A673 (cell line): Measurements from ENCODE around the gene ZNF135. TPM values are rescaled to one million over a fixed set of nuclear protein-coding genes. Genes with fewer than 3 reads are reported as not detected.
A peak's percentile ranks its signal among the peaks of the same experiment; 100 is the strongest.

Experiments used
- BruUV-seq: library from RNA; stranded (reverse); fragments of 400-500 nt; replicated peaks from 2 replicates; lab custom pipeline; 2021; lab: Mats Ljungman, UMichigan
- CTCF ChIA-PET: fragments of 300-600 bp; sonication (Branson Sonifier 250); formaldehyde crosslinking; loops from one replicate; lab custom pipeline; 2022; ENCODE audit warnings: antibody characterized with exemption; lab: Charles Lee
- POLR2A ChIA-PET: fragments of 300-600 bp; sonication (Branson Sonifier 250); formaldehyde crosslinking; loops from one replicate; lab custom pipeline; 2022; ENCODE audit warnings: antibody characterized with exemption; ENCODE audit not compliant: low non-redundant PET; lab: Charles Lee
- DNase-seq: peaks from one replicate; pipeline ENCODE4 v3.0.0-alpha.2; 2015; ENCODE audit warnings: low spot score
- H3K27ac ChIP-seq: fragments of 200-600 bp; sonication (generic); 2 replicates; pipeline ENCODE4 v1.5.1; 2016; ENCODE audit warnings: mixed run types, low read depth, mild to moderate bottlenecking, mixed read lengths, antibody characterized with exemption, low read length; ENCODE audit not compliant: poor library complexity, severe bottlenecking
- H3K27me3 ChIP-seq: fragments of 200-600 bp; sonication (generic); replicated peaks from 2 replicates; pipeline ENCODE4 v1.6.1; 2017; ENCODE audit warnings: mixed run types, low read depth, mild to moderate bottlenecking, mixed read lengths, antibody characterized with exemption, low read length; ENCODE audit not compliant: insufficient read depth, poor library complexity
- H3K36me3 ChIP-seq: fragments of 200-600 bp; sonication (generic); 2 replicates; pipeline ENCODE4 v1.6.1; 2016; ENCODE audit warnings: mixed run types, mild to moderate bottlenecking, mixed read lengths, antibody characterized with exemption, low read length; ENCODE audit not compliant: insufficient read depth, poor library complexity, severe bottlenecking
- H3K4me1 ChIP-seq: fragments of 200-600 bp; sonication (generic); 2 replicates; pipeline ENCODE4 v1.6.1; 2017; ENCODE audit warnings: mixed run types, mild to moderate bottlenecking, mixed read lengths, antibody characterized with exemption, low read length; ENCODE audit not compliant: insufficient read depth, poor library complexity, severe bottlenecking
- H3K4me3 ChIP-seq: fragments of 200-600 bp; sonication (generic); 2 replicates; pipeline ENCODE4 v1.5.1; 2016; ENCODE audit warnings: low read depth, mixed run types, mild to moderate bottlenecking, mixed read lengths, low read length; ENCODE audit not compliant: poor library complexity, severe bottlenecking
- H3K9me3 ChIP-seq: fragments of 200-600 bp; sonication (generic); 2 replicates; pipeline ENCODE4 v1.6.1; 2016; ENCODE audit warnings: mixed run types, low read depth, mild to moderate bottlenecking, mixed read lengths, antibody characterized with exemption, low read length; ENCODE audit not compliant: poor library complexity, severe bottlenecking
- EZH2 ChIP-seq: fragments of 200-600 bp; sonication (generic); IDR thresholded peaks from 2 replicates; pipeline ENCODE4 v1.6.1; 2017; ENCODE audit warnings: borderline replicate concordance, low read depth, mild to moderate bottlenecking, mixed read lengths, antibody characterized with exemption, low read length; ENCODE audit not compliant: poor library complexity, severe bottlenecking
- intact Hi-C: fragments of 100-400 bp; cut with micrococcal nuclease; formaldehyde crosslinking; loops from one replicate; pipeline ENCODE4 v1.10.0; 2022; ENCODE audit not compliant: unreplicated experiment
- total RNA-seq: library from RNA; stranded (reverse); gene quantifications from 2 replicates; pipeline ENCODE4 v1.2.3, GENCODE V29; 2021
- TF ChIP-seq, protein P1 (sequence below): fragments of 300-800, 200-600 bp; sonication (generic); conservative IDR thresholded peaks from 2 replicates; pipeline ENCODE4 v1.5.1; 2017; ENCODE audit warnings: low read depth, mild to moderate bottlenecking, antibody characterized with exemption, low read length, moderate library complexity, mixed read lengths

Gene ZNF135
- total RNA-seq, 1 experiment from 2014 or later = 7.0 TPM

DNA sequence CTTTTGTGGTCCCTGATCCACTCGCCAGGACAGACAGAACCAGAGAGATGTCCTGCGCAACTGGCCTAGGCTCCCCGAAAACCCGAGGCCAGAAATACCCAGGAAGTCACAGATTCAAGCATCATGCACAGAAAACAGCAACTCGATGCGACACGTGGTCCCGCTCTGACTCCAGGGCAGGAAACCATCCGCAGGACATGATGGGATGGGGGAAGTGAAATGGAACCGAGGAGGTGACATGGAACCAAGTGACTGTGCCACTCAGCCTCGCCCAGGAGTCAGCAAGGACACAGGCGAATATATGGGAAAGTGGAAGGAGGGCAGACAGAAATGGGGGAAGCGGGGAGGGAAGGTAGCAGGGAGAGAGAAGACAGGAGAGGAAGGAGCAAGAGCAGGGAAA is 37.8 kb downstream of the ZNF135 start:
- H3K27ac ChIP-seq = no peak overlapping the region
- no TSS peak for BruUV-seq
- no peak for DNase-seq
- H3K9me3 ChIP-seq = peaks cover 25% of the 10 kb centered on the region
- no peaks in the 10 kb centered on the region for H3K36me3 ChIP-seq
- ChIA-PET POLR2A (no interaction called here), CTCF (no interaction called here)
- H3K4me1 ChIP-seq = no peaks in the 10 kb centered on the region
- H3K4me3 ChIP-seq = no peak overlapping the region
- no peaks in the 10 kb centered on the region for H3K27me3 ChIP-seq
- TF ChIP-seq, protein P1, sequence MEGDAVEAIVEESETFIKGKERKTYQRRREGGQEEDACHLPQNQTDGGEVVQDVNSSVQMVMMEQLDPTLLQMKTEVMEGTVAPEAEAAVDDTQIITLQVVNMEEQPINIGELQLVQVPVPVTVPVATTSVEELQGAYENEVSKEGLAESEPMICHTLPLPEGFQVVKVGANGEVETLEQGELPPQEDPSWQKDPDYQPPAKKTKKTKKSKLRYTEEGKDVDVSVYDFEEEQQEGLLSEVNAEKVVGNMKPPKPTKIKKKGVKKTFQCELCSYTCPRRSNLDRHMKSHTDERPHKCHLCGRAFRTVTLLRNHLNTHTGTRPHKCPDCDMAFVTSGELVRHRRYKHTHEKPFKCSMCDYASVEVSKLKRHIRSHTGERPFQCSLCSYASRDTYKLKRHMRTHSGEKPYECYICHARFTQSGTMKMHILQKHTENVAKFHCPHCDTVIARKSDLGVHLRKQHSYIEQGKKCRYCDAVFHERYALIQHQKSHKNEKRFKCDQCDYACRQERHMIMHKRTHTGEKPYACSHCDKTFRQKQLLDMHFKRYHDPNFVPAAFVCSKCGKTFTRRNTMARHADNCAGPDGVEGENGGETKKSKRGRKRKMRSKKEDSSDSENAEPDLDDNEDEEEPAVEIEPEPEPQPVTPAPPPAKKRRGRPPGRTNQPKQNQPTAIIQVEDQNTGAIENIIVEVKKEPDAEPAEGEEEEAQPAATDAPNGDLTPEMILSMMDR = no peak
- TF ChIP-seq EZH2 = no peak
- intact Hi-C loops = no loop called here

DNA sequence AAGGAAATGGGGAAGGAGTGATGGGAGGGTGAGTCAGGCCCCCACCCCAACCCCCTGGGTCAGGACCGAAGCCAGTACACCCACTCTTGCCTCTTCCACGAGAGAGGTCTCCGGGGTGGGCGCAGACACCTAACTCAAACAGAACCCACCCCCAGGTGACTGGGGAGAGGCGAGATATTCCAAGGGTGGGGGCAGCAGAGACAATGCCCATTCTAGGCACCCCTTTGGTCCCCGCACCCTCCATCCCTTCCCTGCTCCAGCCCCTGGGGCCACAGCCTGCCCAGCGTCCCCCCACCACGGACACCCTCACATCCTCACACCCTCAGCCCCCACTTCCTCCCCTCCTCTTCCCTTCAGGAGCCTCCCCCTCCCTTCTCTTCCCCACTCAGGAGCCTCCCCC is 38.3 kb downstream of the ZNF135 start:
- no peak for TF ChIP-seq EZH2
- TF ChIP-seq, protein P1 = no peak
- no peak overlapping the region for H3K27ac ChIP-seq
- intact Hi-C loops = no loop called here
- ChIA-PET CTCF (no interaction called here), POLR2A (interaction anchor here (0.6 kb wide), 1 partner anchor 11 kb away, joined by 5 read pairs; no protein-coding TSS in a partner anchor)
- no TSS peak for BruUV-seq
- H3K36me3 ChIP-seq = no peaks in the 10 kb centered on the region
- no peak for DNase-seq
- H3K4me1 ChIP-seq = no peaks in the 10 kb centered on the region
- H3K9me3 ChIP-seq = peaks cover 25% of the 10 kb centered on the region
- peak overlapping the region; percentile 78 for H3K4me3 ChIP-seq
- H3K27me3 ChIP-seq = no peaks in the 10 kb centered on the region

DNA sequence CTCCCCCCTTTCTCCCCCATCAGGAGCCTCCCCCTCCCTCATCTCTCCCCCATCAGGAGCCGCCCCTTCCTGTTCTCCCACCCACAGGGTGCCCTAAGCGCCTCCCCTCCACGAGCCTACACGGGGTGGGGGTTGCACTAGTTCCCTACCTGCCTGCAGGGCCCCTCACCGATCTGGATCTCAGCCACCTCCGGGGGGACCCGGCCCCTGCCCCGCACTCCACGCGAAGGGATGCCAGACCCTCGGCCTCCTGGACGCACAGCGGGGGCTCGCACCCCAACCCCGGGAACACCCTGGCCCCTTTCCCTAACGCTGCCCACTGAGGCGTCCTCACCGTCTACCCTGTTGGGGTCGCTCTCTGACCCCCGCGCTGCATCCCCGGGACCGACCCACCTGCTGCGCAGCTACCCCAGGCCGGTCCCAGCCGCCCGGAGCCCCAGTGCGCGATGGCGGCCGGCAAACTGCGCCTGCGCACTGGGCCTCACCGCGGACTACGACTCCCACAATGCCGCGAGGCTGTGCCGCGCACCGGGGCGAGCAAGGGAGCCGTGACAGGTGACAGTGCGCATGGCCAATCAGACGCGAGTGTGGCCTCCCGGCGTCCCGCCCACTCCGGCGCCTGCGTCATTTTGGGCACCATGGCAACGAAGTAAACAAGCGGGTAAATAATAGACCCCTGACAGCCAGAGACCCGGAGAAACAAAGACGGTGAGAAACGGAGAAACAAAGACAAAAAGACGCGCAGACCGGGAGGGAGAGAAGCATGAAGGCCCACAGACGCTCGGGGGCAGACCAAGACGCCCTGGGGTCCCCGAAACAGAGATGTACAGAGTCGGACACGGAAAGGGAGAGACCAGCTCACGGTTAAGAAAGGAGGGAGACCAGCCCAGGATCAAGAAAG is 38.9 kb downstream of the ZNF135 start, which contains the start of gene ZSCAN18:
ZSCAN18 (minus strand) TSS at position 451 of the 901 bp plus-strand sequence. CDS start 7,964 bp downstream, outside the sequence.
- CTCF ChIA-PET = no interaction called here
- POLR2A ChIA-PET = interaction anchor here (0.6 kb wide), 1 partner anchor 11 kb away, joined by 5 read pairs; no protein-coding TSS in a partner anchor
- peak; percentile 97 for DNase-seq
- Histone ChIP-seq H3K36me3 (no peaks in the 10 kb centered on the region), H3K4me1 (no peaks in the 10 kb centered on the region), H3K4me3 (peak within 1 kb of the TSS; percentile 78), H3K9me3 (peaks cover 26% of the 10 kb centered on the region), H3K27me3 (no peaks in the 10 kb centered on the region), H3K27ac (peak within 1 kb of the TSS; percentile 81)
- TF ChIP-seq EZH2 = no peak
- TF ChIP-seq, protein P1 = no peak
- BruUV-seq = no TSS peak
- intact Hi-C loops = no loop called here
